ENCODE results near the gene SPARCL1.
A peak's percentile ranks its signal among the peaks of the same experiment; 100 is the strongest.

Gene SPARCL1

DNA sequence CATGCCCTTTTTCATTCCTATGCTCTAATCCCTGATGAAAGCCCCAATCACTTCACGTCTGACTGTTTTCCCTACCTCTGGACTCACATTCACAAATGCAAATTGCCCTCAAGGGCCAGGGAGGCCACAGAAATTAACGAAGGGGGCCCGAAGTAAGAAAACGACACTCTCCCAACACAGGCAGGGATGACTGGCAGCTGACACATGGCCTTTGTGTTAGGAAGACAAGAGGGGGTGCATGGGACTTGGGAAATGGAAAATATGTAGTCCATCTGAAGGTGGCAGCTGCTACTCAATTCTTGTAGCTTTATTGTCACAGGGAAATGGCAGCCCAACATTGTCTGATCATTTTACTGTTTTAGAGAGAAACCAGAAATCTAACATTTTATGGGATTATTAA, 12.3 kb upstream of the SPARCL1 start:
- DNase-seq: no peak

DNA sequence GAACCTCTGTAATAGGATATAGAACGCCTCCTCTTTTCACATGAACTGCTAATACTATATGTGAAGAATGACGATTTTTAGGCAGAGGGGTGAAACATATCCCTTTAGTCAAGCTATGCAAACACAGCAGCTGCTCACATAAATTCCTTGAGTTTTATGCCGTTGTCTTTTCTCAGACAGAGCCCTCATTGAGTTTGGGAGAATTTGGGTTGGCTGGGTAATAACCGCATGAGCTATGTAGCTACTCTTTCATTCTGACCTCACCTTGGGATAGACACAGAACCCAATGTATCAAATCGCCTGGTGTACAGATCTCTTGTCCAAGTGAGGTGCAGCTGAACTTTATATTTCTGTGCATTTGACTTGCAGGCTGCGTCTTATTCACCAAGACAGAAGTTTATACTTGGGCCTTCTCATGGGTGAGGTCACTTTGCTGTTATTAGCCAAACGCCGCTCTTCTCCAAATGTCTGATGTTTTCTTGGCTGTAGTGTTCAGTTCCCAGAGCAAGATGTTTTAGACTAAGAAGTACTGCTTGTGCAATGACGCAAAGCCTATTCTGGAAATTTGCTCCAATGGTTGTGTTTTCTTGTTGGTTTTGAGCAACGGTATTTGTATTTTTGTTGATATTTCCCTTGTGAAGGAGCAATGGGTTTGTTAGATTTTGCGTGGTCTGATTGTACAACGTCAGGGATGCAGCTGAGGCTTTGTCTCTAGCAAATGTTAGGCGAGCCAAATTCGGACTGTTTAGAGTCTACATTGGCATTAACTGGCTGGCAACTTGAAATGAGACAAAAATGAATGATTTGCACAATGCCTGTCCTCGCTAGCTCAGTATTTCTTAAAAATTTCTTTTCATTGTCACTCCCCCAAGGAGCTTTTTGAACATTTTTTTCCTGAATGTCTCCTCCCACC, 11.2 kb upstream of the SPARCL1 start:
- DNase-seq: no peak

DNA sequence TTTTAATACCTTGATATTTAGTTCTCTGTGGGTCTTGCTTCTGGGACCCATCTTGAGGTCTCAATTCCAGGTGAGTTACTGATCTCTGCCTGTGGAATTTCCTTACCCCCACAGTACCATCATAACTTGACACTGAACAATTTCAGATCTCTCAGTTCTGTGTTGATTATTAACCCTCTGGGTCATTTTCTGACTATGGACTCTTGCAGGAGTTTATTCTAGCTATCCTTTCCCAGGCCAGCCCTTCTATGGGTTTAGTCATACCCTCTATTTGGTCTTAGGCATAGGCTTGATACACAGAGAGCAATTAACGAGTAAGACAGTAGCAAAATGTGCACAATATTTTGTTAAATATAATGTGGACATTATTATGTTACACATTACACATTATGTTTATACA, 3.7 kb upstream of the SPARCL1 start:
- DNase-seq: no peak

DNA sequence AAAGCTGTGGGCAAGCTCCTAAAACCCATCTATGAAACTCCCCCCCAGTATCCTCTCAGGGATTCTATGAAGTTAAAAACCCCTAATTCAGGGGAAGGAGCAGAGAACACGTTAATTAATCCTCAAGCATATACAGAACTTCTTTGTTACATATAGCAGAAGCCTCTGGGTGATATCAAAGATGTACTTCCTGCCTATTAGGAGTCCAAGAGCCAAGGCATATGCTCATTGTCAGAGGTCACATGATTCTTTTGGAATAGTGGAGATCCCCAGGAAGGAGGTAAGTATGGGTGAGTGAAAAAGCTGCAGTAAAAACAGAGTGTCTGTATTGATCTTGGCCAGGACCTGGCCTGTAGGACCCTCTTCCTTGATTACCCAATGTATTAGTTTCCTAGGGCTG, 2.9 kb upstream of the SPARCL1 start:
- DNase-seq: no peak

DNA sequence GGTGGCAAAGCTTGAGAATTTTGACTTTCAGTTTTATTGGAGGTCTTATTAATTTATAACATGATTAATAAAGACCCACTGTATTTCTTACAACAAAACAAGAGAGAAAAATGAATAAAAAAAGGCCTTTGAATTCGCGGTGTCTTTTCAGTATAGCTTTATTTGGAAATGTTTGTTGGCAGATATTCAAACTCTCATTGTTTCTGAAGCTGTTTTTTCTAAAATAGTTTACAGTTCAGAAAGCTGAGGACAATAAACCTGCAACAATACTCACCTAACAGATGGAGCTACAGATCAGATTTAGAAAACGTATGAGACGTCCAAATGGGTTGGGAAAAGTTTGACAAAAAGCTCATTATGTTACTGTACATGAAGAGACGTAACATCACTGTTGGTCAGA, 2.4 kb upstream of the SPARCL1 start:
- no peak for DNase-seq

DNA sequence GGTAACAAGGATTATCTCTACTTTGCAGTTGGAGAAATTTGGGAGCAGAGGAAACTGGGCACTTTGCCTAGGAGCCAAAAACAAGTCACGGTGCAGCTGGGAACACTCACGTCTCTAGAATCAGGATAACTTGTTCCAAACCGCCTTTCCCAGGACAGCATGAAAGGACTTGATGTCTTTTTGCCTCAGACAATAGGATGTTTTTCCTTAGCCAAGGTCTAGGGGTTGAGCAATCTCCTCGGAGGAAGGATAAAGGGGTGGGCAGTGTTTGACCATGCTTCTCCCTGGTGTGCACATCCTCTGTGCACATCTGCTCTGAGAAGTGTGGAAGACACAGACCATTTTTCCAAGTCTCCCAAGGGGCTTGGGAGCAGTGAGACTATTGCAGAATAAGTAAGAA, 1.7 kb upstream of the SPARCL1 start:
- peak; percentile 33 for DNase-seq

DNA sequence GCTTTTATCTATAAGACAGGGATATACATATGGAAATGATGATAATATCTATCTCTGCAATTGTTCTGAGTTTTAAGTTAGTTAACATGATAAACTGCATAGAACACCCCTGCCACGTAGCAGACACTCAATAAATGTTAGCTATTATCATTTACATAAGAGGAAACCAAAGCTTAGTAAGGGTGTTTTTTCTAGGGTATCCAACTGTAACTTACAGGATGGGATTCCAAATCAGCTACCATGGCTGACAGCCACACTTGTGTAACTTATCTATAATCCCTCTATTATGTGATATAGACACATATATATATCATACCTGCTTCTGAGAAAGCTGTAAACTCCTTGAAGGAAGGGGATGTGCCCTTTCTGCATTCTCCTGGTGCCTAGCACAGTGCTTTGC, 1.1 kb upstream of the SPARCL1 start:
- DNase-seq: no peak

DNA sequence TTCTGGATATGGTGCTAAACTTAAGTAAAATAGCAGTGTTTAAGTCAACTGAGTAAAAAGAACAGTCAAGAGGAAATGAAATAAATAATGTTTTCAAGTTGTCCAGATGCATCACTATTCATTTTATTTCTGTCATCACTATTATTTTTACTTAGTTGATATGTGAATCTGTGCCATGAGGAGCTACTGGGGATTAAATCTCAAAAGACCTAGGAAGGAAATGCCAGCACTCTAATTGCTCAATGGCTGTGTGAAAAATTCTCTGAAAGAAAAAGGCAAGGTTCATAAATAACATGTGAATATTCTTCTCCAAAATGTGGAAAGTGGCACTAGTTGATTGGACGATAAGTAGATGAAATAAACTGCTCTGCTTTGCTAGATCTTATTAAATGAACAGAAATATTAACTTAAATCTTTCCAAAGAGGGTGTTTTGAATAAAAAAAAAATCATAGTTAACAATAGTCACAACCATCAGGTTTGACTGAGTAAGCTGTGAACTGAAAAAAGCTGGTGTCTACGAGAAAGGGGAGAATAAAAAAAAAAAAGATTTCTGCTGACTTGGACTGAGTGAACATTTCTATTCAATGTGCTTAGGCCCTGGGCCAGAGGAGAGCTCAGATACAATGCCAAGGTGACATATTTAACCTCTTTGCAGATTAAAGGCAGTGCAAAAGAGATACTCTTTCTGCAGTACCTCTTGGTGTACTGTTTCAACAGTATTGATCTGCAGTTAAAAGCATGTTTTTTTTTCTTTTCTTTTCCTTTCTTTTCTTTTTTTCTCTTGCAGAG, 1.6 kb downstream of the SPARCL1 start:
- no peak for DNase-seq

DNA sequence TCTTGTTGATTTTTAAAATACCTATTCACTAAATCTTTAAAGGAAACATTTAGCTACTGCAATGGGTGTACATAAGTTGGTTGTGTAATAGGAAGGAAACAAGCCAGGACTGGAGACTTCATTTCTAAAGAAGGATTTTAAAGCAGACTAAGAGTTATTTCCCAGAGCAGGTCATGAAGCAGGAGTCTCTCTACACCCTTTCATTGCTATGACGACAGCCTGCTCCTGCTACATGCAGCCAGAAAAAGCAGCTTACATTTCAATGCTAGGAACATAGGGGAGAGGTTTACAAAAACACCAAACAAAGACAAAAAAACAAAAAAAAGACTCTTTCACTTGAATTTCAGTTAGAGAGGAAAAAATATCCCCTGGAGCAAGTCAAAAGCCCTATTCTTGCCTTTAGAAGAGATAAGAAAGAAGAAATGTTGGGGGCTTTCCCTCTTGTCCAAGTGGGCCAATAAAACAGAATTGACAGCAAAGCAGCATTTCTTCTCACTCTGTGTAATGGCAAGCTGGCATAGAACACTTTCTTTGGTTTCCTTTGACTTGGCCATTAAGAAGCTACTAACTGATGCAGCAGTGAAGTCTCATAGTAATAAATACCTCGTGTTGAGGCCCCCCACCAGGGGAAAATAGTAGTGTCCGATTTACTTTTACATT, 3.4 kb downstream of the SPARCL1 start:
- DNase-seq: no peak

DNA sequence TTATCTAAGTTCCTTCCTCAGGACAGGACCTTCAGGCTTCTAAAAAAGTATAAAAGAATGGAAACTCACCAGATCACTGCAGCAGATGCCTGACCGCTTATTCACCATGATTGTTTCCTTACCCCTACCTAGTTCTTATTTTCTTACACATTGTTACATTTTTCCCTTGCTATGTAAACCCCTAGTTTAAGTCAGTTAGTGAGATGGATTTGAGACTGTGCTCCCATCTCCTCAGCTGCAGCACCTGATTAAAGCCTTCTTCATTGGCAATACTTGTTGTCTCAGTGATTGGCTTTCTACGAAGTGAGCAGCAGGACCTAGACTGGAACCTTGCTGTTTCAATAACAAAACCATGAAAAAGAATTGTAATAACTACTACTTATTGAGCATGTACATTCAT, 4.7 kb downstream of the SPARCL1 start:
- peak; percentile 17 for DNase-seq

DNA sequence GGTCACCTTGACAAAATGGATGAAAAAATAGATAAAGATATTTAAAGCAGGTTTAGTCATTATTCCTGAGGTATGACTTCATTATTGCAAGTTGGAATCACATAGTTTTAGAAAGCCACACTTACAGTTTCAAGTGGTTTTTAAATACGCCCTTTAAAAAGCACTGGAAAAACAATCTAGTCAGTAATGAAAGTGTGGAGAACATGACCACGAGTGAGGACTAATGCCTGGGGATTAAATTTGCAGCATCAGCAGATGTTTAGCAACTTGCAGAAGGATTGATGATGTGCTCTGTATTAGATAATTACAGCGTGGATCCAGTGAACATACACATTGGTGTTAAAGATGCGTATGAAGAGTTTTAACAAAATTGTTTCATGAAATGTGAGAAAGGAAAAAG, 5.9 kb downstream of the SPARCL1 start:
- DNase-seq: no peak

DNA sequence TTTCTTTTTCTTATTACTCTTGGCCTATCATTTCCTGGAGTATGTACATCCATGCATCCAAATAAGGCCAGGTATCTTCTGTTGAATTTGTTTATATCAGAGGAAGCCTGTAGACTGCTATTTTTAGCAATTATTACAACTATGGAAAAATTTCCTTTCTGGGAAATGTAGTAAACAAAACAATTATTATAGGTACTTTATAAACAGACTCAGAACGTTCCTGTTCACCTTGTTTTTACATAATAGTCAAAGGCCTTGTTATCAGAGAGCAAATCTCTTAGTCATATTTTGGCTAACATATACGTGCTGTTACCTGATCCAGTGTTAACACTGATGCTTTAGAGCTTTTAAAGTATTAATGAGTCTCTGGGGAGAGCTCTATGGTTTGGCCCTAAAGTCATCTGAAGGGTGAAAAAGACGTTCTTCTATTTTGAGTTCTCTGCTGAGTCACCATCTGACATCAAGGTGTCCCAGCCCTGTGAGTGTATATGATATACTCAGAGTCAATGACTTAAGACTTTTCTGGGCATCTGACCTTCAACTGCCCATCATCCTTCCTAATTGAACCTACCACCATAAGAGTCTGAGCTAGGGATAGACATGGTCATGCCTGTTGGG, 7.3 kb downstream of the SPARCL1 start:
- peak; percentile 71 for DNase-seq

DNA sequence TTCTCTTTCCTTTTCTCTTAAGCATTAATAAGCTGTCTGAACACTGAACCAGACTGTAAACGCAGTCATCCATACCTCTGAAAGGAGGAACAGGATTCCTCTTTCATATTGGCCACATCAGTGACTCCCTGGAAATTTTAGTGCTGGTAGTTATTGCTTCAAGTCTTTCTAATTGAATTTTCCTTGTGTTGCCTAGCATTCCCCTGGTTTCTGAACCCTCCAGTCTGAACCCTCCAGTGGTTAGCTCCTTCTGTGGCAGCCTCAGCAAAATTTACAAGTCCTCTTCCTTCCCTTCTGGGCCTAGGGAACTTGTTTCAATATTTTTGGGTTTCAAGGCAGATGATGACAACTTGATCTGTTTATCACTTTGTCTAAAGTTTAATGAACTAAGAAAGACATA, 7.9 kb downstream of the SPARCL1 start:
- DNase-seq: no peak

DNA sequence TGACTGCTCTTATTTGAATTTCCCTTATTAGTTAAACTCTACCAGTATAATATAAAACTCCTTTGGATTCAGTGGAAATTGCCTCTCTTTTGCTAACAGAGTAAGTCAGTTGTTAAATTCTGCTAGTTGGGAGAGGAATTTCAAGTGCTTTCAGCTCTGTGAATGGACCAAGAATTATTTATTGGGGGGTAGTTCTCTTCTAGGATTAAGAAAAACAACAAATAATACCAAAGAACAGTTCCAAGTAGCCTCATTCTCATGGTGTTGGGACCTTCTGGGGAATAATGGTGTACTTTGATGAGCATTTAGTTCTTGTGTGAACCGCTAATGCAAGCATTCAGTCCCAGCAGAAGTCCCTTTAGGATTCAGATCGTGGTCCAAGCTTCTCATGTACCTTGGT, 11.6 kb downstream of the SPARCL1 start:
- DNase-seq: no peak

DNA sequence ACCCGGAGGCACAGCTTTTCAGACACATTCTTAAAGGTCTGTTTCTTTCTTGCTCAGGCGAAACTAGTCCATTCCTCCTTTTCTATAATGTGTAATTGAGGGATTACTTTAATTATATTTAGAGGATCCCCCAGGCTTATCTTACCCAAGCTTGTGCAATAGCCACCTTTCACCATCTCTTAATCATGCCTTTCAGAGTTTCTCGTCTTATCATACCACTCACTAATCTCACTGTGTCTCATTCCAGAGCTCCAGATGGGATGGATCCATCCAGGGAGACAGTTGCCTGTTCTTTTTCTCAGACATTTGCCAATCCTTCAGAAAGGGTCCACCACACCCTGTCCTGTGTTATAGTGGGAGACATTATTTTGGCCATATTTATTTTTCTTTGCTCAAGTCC, 12.5 kb downstream of the SPARCL1 start:
- DNase-seq: no peak

DNA sequence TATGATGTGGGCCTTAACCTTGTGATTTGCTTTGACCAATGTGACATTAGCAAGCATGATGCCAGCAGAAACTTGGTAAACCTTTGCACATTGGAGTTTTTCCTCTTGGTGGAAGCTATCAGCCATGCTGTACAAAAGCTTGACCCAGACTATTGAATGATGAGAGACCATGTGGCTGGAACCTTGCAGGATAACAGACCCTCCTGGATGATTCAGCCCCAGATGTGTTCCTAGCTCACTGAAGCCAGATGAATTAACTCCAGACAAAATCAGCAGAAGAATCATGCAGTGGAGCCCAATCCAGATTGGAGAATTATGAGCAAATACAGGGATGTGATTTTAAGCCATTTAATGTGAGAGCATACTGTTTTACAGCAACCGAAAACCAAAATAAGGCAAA, 16.8 kb downstream of the SPARCL1 start:
- DNase-seq: no peak

DNA sequence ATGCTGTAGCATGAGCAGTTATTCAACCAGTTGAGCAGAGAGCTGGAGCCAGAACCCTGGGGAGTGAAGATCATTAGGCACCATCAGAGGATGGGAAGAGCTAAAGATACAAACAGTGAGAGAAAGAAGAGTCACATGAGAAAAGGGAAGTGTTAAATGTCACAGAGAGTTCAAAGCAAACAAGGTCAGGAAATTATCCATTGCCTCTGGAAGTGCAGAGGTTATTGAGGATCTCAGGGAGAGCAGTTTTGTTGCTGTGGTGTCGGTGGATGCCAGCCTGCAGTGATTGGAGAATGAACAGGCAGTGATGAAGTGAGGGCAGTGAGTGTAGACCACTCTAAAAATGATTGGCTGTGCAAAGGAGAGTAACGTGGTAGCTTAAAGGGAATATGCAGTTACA, 17.7 kb downstream of the SPARCL1 start:
- DNase-seq: no peak

DNA sequence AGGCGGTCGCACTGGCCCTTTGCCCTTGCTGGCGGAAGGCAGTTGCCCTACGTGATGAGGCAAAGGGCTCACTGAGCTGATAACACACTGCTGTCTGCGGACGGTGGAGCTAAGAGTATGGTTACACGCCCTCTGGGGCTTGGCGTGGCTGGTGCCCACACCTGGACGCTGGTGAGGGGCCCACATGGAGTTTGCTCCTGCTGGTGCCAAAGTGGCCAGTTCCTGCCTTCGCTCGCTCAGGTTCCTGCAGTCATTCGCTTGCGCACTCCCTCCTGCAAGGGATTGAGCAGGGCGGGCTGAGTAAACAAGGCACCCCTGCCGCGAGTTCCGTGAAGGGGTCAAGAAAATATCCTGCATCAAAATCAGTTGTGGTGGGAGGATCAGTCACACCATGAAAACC, 18.4 kb downstream of the SPARCL1 start:
- DNase-seq: no peak

DNA sequence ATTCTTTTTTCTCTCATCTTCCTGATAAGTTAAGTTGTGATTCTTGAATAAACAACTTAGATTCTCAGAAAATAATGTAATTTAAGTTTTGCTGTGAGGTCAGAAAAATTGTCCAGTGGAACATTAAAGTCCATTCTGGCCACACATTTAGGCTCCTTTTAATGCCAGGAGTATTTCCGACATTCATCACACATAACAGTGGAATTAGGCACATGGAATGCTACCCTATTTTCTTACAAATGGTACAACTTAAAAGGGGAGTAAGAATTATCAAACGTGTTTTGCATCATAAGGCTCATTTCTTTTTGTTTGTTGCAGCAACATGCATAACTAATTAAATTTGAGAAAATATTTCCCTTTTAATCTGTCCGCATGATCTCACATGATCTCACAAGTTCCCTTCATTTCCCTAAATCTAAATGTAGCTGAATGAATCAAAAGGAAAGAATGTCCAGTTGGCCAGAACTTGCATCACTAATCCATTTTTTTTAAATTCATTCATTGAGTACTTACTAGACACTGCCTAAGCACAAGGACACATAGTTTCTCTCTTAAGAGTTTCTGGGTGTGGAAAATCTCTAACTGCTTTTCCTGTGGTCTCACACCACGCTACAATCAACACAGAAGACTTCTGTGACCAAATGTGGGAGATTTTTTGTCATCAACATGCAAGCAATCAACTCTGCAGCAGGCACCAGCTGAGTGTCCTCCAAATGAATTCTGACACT, 22.0 kb downstream of the SPARCL1 start:
- DNase-seq: peak; percentile 85

DNA sequence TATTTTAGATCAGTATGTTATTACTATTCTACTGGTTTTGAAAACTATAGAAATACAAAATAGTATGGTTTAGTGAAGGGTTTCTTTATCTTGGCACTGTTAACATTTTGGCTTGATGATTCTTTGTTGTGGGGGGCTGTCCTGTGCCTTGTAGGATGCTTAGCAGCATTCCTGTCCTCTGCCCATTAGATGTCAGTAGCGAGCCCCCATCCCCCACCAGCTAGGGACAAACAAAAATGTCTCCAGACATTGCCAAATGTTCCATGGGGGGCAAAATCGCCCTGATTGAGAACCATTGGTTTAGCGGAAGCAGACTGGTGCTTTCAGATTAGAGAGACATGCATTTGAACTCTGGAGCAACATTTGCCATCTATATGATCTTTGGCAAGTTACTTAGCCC, 23.3 kb downstream of the SPARCL1 start:
- DNase-seq: no peak

DNA sequence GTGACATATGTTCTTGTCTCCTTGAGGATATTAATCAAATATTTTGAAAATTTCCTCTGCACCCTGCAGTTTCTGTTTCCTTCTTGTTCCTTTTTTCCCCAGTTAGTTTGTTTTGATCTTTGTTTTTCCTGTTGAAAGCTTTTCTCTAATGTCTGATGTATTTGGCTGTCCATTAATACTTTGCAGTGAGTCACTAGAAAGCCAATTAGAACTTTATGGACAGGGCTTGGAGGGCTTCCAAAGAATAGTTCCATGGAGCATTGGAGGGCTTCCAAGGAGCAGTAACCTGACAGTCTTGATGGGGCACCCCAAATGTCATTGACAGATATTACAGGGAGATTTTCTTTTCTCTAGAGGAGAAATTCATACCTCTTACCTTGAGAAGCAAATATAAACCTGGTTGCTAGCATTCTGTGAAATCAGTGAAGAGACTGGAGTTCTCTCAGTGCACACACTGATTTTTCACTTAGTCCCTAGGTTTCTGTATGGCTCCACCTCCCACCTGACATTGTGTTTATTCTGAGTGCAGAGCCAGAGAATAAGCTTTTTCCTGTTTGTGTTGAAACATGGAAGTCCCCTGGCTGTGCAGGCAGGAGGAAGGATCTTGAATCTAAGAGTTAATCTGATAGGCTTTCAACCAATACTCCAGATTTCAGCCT, 26.5 kb downstream of the SPARCL1 start:
- peak; percentile 59 for DNase-seq

DNA sequence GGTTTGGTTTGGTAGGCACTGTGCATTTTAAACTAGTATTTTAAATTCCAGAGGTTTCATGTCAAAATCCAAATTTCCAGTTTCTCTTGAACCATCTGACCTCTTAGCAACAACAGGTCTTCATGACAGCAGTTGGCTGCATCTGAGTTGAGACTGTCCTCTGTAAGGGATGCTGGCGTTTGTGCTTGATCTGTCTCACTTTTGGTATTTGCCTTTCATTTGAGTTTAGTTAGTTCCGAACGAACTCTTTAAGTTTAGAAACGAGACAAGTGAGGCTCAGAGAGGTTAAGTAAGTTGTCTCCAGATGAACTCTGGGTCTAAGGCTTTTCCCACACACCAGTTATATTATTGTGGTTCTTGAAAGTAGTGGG, 29.1 kb downstream of the SPARCL1 start:
- DNase-seq: no peak
